Measurements from ENCODE around the gene TMEM74B.
"Not testable (repeated sequence)": the region's sequence is repeated elsewhere in the genome, so short reads cannot be mapped to it uniquely, and the experiment has no call there.

TMEM74B gene

GRCh38 chr20:1150218-1150617 lies 34.6 kb downstream of the TMEM74B start:
- peaks cover 72% of the 10 kb centered on the region for H3K36me3 ChIP-seq (ENCODE audit: insufficient read depth, low read length)
- no peaks in the 10 kb centered on the region for H3K9me2 ChIP-seq (ENCODE audit: low read depth, low read length)
- no peaks in the 10 kb centered on the region for H3K79me2 ChIP-seq (ENCODE audit: insufficient read depth, low read length)
- H3F3A ChIP-seq (ENCODE audit: insufficient read depth, low read length): no peaks in the 10 kb centered on the region
- H3K9me3 ChIP-seq (ENCODE audit: low read length): no peaks in the 10 kb centered on the region
- no peaks in the 10 kb centered on the region for H3K4me1 ChIP-seq (ENCODE audit: insufficient read depth, low read length, severe bottlenecking)
- TF ChIP-seq EZH2 (IDR thresholded peaks at IDR 0.05; ENCODE audit: borderline replicate concordance, low read length) (no peak), CTCF (IDR thresholded peaks at IDR 0.05; ENCODE audit: low read length) (no peak)
- no peaks in the 10 kb centered on the region for H3K27me3 ChIP-seq (ENCODE audit: insufficient read depth, low read length)
- no peaks in the 10 kb centered on the region for H4K20me1 ChIP-seq (ENCODE audit: insufficient read depth, low read length)
- no peak overlapping the region for H2AFZ ChIP-seq (ENCODE audit: low read length)
- no peak overlapping the region for H3K9ac ChIP-seq (ENCODE audit: low read length)
- H3K27ac ChIP-seq (ENCODE audit: low read depth, low read length, poor library complexity, severe bottlenecking): no peak overlapping the region
- no peak overlapping the region for H3K4me3 ChIP-seq (ENCODE audit: low read depth, low read length, poor library complexity, severe bottlenecking)
- H3K4me2 ChIP-seq (ENCODE audit: low read length): no peak overlapping the region

- not testable (repeated sequence) for H3K4me3 ChIP-seq (ENCODE audit: low read depth, low read length, poor library complexity, severe bottlenecking); H3K27ac ChIP-seq (ENCODE audit: low read depth, low read length, poor library complexity, severe bottlenecking); H3K4me2 ChIP-seq (ENCODE audit: low read length); H3K27me3 ChIP-seq (ENCODE audit: insufficient read depth, low read length); H3K4me1 ChIP-seq (ENCODE audit: insufficient read depth, low read length, severe bottlenecking); H3K79me2 ChIP-seq (ENCODE audit: insufficient read depth, low read length); H3F3A ChIP-seq (ENCODE audit: insufficient read depth, low read length); H3K9me2 ChIP-seq (ENCODE audit: low read depth, low read length); H4K20me1 ChIP-seq (ENCODE audit: insufficient read depth, low read length); H2AFZ ChIP-seq (ENCODE audit: low read length); H3K9ac ChIP-seq (ENCODE audit: low read length); H3K9me3 ChIP-seq (ENCODE audit: low read length)
- peaks cover 68% of the 10 kb centered on the region for H3K36me3 ChIP-seq (ENCODE audit: insufficient read depth, low read length)
Observed at GRCh38 chr20:1149812-1150211, 35.0 kb downstream of the TMEM74B start.

- no peak overlapping the region for H3K4me3 ChIP-seq (ENCODE audit: low read depth, low read length, poor library complexity, severe bottlenecking)
- H3K79me2 ChIP-seq (ENCODE audit: insufficient read depth, low read length): no peaks in the 10 kb centered on the region
- no peaks in the 10 kb centered on the region for H4K20me1 ChIP-seq (ENCODE audit: insufficient read depth, low read length)
- H2AFZ ChIP-seq (ENCODE audit: low read length): no peak overlapping the region
- no peaks in the 10 kb centered on the region for H3K9me2 ChIP-seq (ENCODE audit: low read depth, low read length)
- H3K36me3 ChIP-seq (ENCODE audit: insufficient read depth, low read length): peaks cover 52% of the 10 kb centered on the region
- TF ChIP-seq CTCF (IDR thresholded peaks at IDR 0.05; ENCODE audit: low read length): no peak
- no peak for TF ChIP-seq EZH2 (IDR thresholded peaks at IDR 0.05; ENCODE audit: borderline replicate concordance, low read length)
- H3K4me1 ChIP-seq (ENCODE audit: insufficient read depth, low read length, severe bottlenecking): no peaks in the 10 kb centered on the region
- no peak overlapping the region for H3K27ac ChIP-seq (ENCODE audit: low read depth, low read length, poor library complexity, severe bottlenecking)
- no peaks in the 10 kb centered on the region for H3K27me3 ChIP-seq (ENCODE audit: insufficient read depth, low read length)
- H3K4me2 ChIP-seq (ENCODE audit: low read length): no peak overlapping the region
- H3K9ac ChIP-seq (ENCODE audit: low read length): no peak overlapping the region
- H3F3A ChIP-seq (ENCODE audit: insufficient read depth, low read length): no peaks in the 10 kb centered on the region
- no peaks in the 10 kb centered on the region for H3K9me3 ChIP-seq (ENCODE audit: low read length)
Observed at GRCh38 chr20:1146957-1147356, 37.8 kb downstream of the TMEM74B start.

- no peaks in the 10 kb centered on the region for H3K9me2 ChIP-seq (ENCODE audit: low read depth, low read length)
- H2AFZ ChIP-seq (ENCODE audit: low read length): no peak overlapping the region
- H3K9me3 ChIP-seq (ENCODE audit: low read length): no peaks in the 10 kb centered on the region
- no peak overlapping the region for H3K9ac ChIP-seq (ENCODE audit: low read length)
- H3K79me2 ChIP-seq (ENCODE audit: insufficient read depth, low read length): no peaks in the 10 kb centered on the region
- H3K4me3 ChIP-seq (ENCODE audit: low read depth, low read length, poor library complexity, severe bottlenecking): no peak overlapping the region
- no peak overlapping the region for H3K27ac ChIP-seq (ENCODE audit: low read depth, low read length, poor library complexity, severe bottlenecking)
- no peaks in the 10 kb centered on the region for H3K27me3 ChIP-seq (ENCODE audit: insufficient read depth, low read length)
- H3K4me1 ChIP-seq (ENCODE audit: insufficient read depth, low read length, severe bottlenecking): no peaks in the 10 kb centered on the region
- H3K36me3 ChIP-seq (ENCODE audit: insufficient read depth, low read length): peaks cover 65% of the 10 kb centered on the region
- H4K20me1 ChIP-seq (ENCODE audit: insufficient read depth, low read length): no peaks in the 10 kb centered on the region
- no peaks in the 10 kb centered on the region for H3F3A ChIP-seq (ENCODE audit: insufficient read depth, low read length)
- TF ChIP-seq EZH2 (IDR thresholded peaks at IDR 0.05; ENCODE audit: borderline replicate concordance, low read length): no peak
- no peak for TF ChIP-seq CTCF (IDR thresholded peaks at IDR 0.05; ENCODE audit: low read length)
- H3K4me2 ChIP-seq (ENCODE audit: low read length): no peak overlapping the region
Observed at GRCh38 chr20:1144401-1145172, 40.2 kb downstream of the TMEM74B start.
